ENCODE data around the gene CLPTM1.

GRCh38 chr19:44908836-44909261 is 46.3 kb upstream of the CLPTM1 start:
- no peak for TF ChIP-seq RAD21 (CRISPR knock-in tag; conservative IDR thresholded peaks at IDR 0.05 in 1 of 2, IDR thresholded peaks at IDR 0.05 in 1 of 2)
- no peak for TF ChIP-seq BHLHE40 (IDR thresholded peaks at IDR 0.05; ENCODE audit: low read length)
- no peak for TF ChIP-seq FOSL1 (tag; conservative IDR thresholded peaks at IDR 0.05)
- TF ChIP-seq CREM (IDR thresholded peaks at IDR 0.05; ENCODE audit: low read depth), result no peak
- TF ChIP-seq CTCF (IDR thresholded peaks at IDR 0.05 in 2 of 3, conservative IDR thresholded peaks at IDR 0.05 in 1 of 3; ENCODE audit: insufficient read depth in 2 of 3, low read depth in 1 of 3, low read length in 3 of 3), result no peak
- no peak for TF ChIP-seq SMC3 (conservative IDR thresholded peaks at IDR 0.05; ENCODE audit: insufficient read depth, low read depth, low read length)
- TF ChIP-seq ZNF584 (CRISPR knock-in tag; IDR thresholded peaks at IDR 0.05; ENCODE audit: low read depth), result no peak
- no peak for TF ChIP-seq POLR2AphosphoS5 (IDR thresholded peaks at IDR 0.05; ENCODE audit: control insufficient read depth, insufficient read depth, low read depth, low read length)
- TF ChIP-seq POU5F1 (IDR thresholded peaks at IDR 0.05; ENCODE audit: borderline replicate concordance, low read depth, low read length, partially characterized antibody), result no peak
- TF ChIP-seq, protein P1, sequence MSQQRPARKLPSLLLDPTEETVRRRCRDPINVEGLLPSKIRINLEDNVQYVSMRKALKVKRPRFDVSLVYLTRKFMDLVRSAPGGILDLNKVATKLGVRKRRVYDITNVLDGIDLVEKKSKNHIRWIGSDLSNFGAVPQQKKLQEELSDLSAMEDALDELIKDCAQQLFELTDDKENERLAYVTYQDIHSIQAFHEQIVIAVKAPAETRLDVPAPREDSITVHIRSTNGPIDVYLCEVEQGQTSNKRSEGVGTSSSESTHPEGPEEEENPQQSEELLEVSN (IDR thresholded peaks at IDR 0.05; ENCODE audit: borderline replicate concordance in 1 of 2, extremely low read depth in 1 of 2, insufficient read depth in 1 of 2, insufficient read length in 1 of 2, low read depth in 1 of 2, low read length in 1 of 2, poor library complexity in 1 of 2, severe bottlenecking in 1 of 2), result no peak
- TF ChIP-seq ZNF324 (CRISPR knock-in tag; IDR thresholded peaks at IDR 0.05), result no peak
- no peak for TF ChIP-seq GABPA (tag; conservative IDR thresholded peaks at IDR 0.05; ENCODE audit: low read depth)

Data from K562 (cell line).